ENCODE results near the gene MACROD2. TPM values are rescaled to one million over a fixed set of nuclear protein-coding genes. Genes with fewer than 3 reads are reported as not detected.

MACROD2 gene
- total and polyA plus RNA-seq, 4 donors, result 0.66 to 10.5 (median 3.3) TPM

DNA sequence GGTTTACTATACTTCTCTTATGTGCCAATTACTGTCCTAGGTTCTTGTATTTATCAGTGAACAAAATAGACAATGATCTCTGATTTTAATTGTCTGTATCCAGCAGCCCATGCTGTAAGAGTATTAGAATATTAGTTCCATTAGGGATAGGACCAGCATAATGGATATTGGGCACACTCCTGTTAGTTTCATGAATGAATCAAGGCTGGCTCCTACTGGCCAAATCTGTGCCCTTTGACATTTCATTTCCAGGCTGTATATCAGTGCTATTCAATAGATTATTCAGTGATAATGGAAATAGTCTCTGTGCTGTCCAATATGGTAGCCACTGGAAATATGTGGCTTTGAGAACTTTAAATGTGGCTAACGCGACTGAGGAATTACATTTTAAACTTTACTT is 1350.0 kb downstream of the MACROD2 start:
- Histone ChIP-seq H3K9ac (ENCODE audit: low read depth in 1 of 2, low read length in 2 of 2) (no peak overlapping the region), H3K9me3 (ENCODE audit: control insufficient read depth in 4 of 4, low read length in 3 of 4) (no peaks in the 10 kb centered on the region), H3K36me3 (ENCODE audit: control insufficient read depth in 4 of 4, insufficient read depth in 3 of 4, low read depth in 1 of 4, low read length in 3 of 4) (no peaks in the 10 kb centered on the region), H3K4me1 (ENCODE audit: control insufficient read depth in 4 of 4, insufficient read depth in 4 of 4, low read length in 3 of 4) (peaks cover 0 to 4% (median 4%) of the 10 kb centered on the region in 4 donors), H3K27ac (ENCODE audit: low read depth in 1 of 2, low read length in 2 of 2) (no peak overlapping the region), H3K4me3 (ENCODE audit: low read depth in 1 of 3, low read length in 3 of 3) (no peak overlapping the region), H3K27me3 (ENCODE audit: control insufficient read depth in 4 of 4, insufficient read depth in 4 of 4, low read length in 3 of 4) (no peaks in the 10 kb centered on the region)
- no peak for DNase-seq (ENCODE audit: low spot score)
- TF ChIP-seq NR2F2 (IDR thresholded peaks at IDR 0.05) (no peak), FOXA2 (IDR thresholded peaks at IDR 0.05) (no peak), HNF4G (IDR thresholded peaks at IDR 0.05) (no peak), EGR1 (IDR thresholded peaks at IDR 0.05; ENCODE audit: low read depth in 2 of 2) (no peak), RAD21 (IDR thresholded peaks at IDR 0.05) (peak in 1 of 2 donors; percentile 27)
- WGBS, result over 99% methylated on average over 2 of the region's 2 CpGs

DNA sequence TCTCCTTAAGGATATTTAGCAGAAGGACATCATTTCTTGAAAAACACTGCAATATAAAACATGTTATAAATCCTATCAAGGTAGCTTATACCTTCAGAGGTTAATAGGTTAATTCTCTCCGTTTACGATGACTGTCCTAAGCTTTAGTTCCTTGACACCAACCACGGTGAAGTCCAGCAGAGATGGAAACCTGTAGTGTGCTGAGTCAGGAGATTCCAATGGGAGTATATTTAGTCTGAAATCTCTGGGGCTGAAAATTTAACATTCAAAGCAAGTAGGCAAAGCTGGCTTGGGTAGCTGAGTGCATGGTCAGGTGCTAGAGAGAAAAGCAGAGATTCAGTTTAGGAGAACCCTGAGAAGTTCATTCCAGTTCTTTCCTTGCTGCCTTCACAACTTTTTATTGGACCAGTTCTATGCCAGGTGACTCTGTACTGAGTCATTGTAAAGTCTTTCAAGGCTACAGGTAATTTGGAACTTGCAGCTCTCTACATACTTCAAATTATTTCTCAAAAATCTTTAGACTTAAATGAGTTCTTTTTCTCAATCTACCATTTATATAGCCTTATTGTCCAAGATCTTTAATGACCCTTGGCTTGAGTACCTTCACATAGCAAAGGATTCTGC is 1351.5 kb downstream of the MACROD2 start:
- peaks cover 0 to 4% (median 4%) of the 10 kb centered on the region in 4 donors for H3K4me1 ChIP-seq (ENCODE audit: control insufficient read depth in 4 of 4, insufficient read depth in 4 of 4, low read length in 3 of 4)
- WGBS, result 88% methylated on average over 3 of the region's 3 CpGs
- H3K9ac ChIP-seq (ENCODE audit: low read depth in 1 of 2, low read length in 2 of 2), result no peak overlapping the region
- no peak overlapping the region for H3K27ac ChIP-seq (ENCODE audit: low read depth in 1 of 2, low read length in 2 of 2)
- no peak for DNase-seq (ENCODE audit: low spot score)
- H3K36me3 ChIP-seq (ENCODE audit: control insufficient read depth in 4 of 4, insufficient read depth in 3 of 4, low read depth in 1 of 4, low read length in 3 of 4), result no peaks in the 10 kb centered on the region
- TF ChIP-seq FOXA2 (IDR thresholded peaks at IDR 0.05), result no peak
- no peak for TF ChIP-seq TAF1 (conservative IDR thresholded peaks at IDR 0.05)
- TF ChIP-seq HNF4G (IDR thresholded peaks at IDR 0.05), result no peak
- TF ChIP-seq JUND (IDR thresholded peaks at IDR 0.05), result no peak
- H3K9me3 ChIP-seq (ENCODE audit: control insufficient read depth in 4 of 4, low read length in 3 of 4), result no peaks in the 10 kb centered on the region
- no peaks in the 10 kb centered on the region for H3K27me3 ChIP-seq (ENCODE audit: control insufficient read depth in 4 of 4, insufficient read depth in 4 of 4, low read length in 3 of 4)
- no peak overlapping the region for H3K4me3 ChIP-seq (ENCODE audit: low read depth in 1 of 3, low read length in 3 of 3)

DNA sequence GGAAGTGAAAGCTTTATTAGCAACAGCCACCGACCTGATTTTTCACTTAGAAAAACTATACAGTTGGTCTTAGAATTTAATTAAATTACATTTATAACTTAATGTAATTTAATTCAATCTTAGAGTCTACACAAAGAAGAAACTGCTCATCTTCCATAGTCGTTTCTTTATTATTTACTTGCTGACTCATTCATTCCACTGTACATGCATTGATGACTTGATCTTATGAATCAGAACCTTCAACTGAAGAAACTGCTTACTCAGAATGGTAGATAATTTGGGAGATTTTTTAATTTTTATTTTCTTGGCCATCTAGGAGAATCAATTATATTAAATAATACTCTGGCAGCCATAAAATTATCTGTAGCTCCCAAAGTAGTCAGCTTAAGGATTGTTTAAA is 1363.7 kb downstream of the MACROD2 start:
- Histone ChIP-seq H3K4me1 (ENCODE audit: control insufficient read depth in 4 of 4, insufficient read depth in 4 of 4, low read length in 3 of 4) (no peaks in the 10 kb centered on the region), H3K27ac (ENCODE audit: low read depth in 1 of 2, low read length in 2 of 2) (no peak overlapping the region), H3K4me3 (ENCODE audit: low read depth in 1 of 3, low read length in 3 of 3) (no peak overlapping the region), H3K9ac (ENCODE audit: low read depth in 1 of 2, low read length in 2 of 2) (no peak overlapping the region), H3K9me3 (ENCODE audit: control insufficient read depth in 4 of 4, low read length in 3 of 4) (no peaks in the 10 kb centered on the region), H3K36me3 (ENCODE audit: control insufficient read depth in 4 of 4, insufficient read depth in 3 of 4, low read depth in 1 of 4, low read length in 3 of 4) (no peaks in the 10 kb centered on the region), H3K27me3 (ENCODE audit: control insufficient read depth in 4 of 4, insufficient read depth in 4 of 4, low read length in 3 of 4) (no peaks in the 10 kb centered on the region)
- DNase-seq (ENCODE audit: low spot score), result no peak
- 89% methylated on average over 2 of the region's 2 CpGs for WGBS
- TF ChIP-seq RXRA (IDR thresholded peaks at IDR 0.05), result no peak
- TF ChIP-seq FOXA1 (IDR thresholded peaks at IDR 0.05), result no peak
- TF ChIP-seq EGR1 (IDR thresholded peaks at IDR 0.05; ENCODE audit: low read depth in 2 of 2), result no peak
- no peak for TF ChIP-seq TAF1 (conservative IDR thresholded peaks at IDR 0.05)
- no peak for TF ChIP-seq GABPA (IDR thresholded peaks at IDR 0.05 in 1 of 2, conservative IDR thresholded peaks at IDR 0.05 in 1 of 2)
- TF ChIP-seq HNF4A (conservative IDR thresholded peaks at IDR 0.05), result no peak
- TF ChIP-seq, protein P1, sequence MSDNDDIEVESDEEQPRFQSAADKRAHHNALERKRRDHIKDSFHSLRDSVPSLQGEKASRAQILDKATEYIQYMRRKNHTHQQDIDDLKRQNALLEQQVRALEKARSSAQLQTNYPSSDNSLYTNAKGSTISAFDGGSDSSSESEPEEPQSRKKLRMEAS (IDR thresholded peaks at IDR 0.05), result no peak
- TF ChIP-seq YY1 (IDR thresholded peaks at IDR 0.05), result no peak
- TF ChIP-seq, protein P2, sequence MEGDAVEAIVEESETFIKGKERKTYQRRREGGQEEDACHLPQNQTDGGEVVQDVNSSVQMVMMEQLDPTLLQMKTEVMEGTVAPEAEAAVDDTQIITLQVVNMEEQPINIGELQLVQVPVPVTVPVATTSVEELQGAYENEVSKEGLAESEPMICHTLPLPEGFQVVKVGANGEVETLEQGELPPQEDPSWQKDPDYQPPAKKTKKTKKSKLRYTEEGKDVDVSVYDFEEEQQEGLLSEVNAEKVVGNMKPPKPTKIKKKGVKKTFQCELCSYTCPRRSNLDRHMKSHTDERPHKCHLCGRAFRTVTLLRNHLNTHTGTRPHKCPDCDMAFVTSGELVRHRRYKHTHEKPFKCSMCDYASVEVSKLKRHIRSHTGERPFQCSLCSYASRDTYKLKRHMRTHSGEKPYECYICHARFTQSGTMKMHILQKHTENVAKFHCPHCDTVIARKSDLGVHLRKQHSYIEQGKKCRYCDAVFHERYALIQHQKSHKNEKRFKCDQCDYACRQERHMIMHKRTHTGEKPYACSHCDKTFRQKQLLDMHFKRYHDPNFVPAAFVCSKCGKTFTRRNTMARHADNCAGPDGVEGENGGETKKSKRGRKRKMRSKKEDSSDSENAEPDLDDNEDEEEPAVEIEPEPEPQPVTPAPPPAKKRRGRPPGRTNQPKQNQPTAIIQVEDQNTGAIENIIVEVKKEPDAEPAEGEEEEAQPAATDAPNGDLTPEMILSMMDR (IDR thresholded peaks at IDR 0.05; ENCODE audit: low read depth, low read length, missing input control), result no peak

Measured in liver (tissue), 9 donors.